SK-N-SH treated with all-trans-retinoic acid at 6 μM for 48 hours (cell line): Measurements from ENCODE around the gene EPHA6.

Experiments used
- ATAC-seq: fragments of 200-7000 bp; cut with Tn5 transposase; 3 replicates; pipeline ENCODE4 v1.9.1; 2020; ENCODE audit warnings: mild to moderate bottlenecking, moderate library complexity
- ARNTL ChIP-seq: fragments of 450-650 bp; formaldehyde crosslinking; IDR thresholded peaks from 2 replicates; pipeline ENCODE4 v1.5.0; 2020; ENCODE audit warnings: low read depth, mild to moderate bottlenecking, moderate library complexity, borderline replicate concordance
- BACH2 ChIP-seq: fragments of 250-450 bp; sonication (Bioruptor Pico); IDR thresholded peaks from 2 replicates; pipeline ENCODE4 v1.9.0; 2021; ENCODE audit warnings: mild to moderate bottlenecking, borderline replicate concordance
- CSDC2 ChIP-seq: fragments of 250-450 bp; sonication (Bioruptor Pico); IDR thresholded peaks from 2 replicates; pipeline ENCODE4 v1.5.0; 2020; ENCODE audit warnings: mild to moderate bottlenecking, moderate library complexity
- ESRRG ChIP-seq: fragments of 250-450 bp; sonication (Bioruptor Pico); IDR thresholded peaks from 2 replicates; pipeline ENCODE4 v1.6.1; 2021; ENCODE audit warnings: mild to moderate bottlenecking
- GLIS3 ChIP-seq: fragments of 250-450 bp; sonication (Bioruptor Pico); IDR thresholded peaks from 2 replicates; pipeline ENCODE4 v1.5.0; 2020; ENCODE audit warnings: mild to moderate bottlenecking, moderate library complexity
- ISL1 ChIP-seq: fragments of 250-450 bp; sonication (Bioruptor Pico); IDR thresholded peaks from 2 replicates; pipeline ENCODE4 v2.1.2; 2022; ENCODE audit warnings: mild to moderate bottlenecking, moderate library complexity
- OSR1 ChIP-seq: fragments of 250-450 bp; sonication (Bioruptor Pico); IDR thresholded peaks from 2 replicates; pipeline ENCODE4 v1.8.0; 2022; ENCODE audit warnings: moderate library complexity, mild to moderate bottlenecking, inconsistent platforms
- POU6F1 ChIP-seq: fragments of 250-450 bp; sonication (Bioruptor Pico); IDR thresholded peaks from 2 replicates; pipeline ENCODE4 v1.8.0; 2021; ENCODE audit warnings: low read depth, mild to moderate bottlenecking, moderate library complexity, borderline replicate concordance
- PPARA ChIP-seq: fragments of 250-450 bp; sonication (Bioruptor Pico); IDR thresholded peaks from 2 replicates; pipeline ENCODE4 v1.5.0; 2020; ENCODE audit warnings: mild to moderate bottlenecking, borderline replicate concordance
- RARB ChIP-seq: fragments of 250-450 bp; sonication (Bioruptor Pico); IDR thresholded peaks from 2 replicates; pipeline ENCODE4 v1.8.0; 2021; ENCODE audit warnings: mild to moderate bottlenecking, moderate library complexity
- SNAI2 ChIP-seq: fragments of 250-450 bp; sonication (Bioruptor Pico); IDR thresholded peaks from 2 replicates; pipeline ENCODE4 v1.5.0; 2020; ENCODE audit warnings: mild to moderate bottlenecking, moderate library complexity
- TCF4 ChIP-seq: fragments of 250-450 bp; sonication (Bioruptor Pico); IDR thresholded peaks from 2 replicates; pipeline ENCODE4 v1.8.0; 2021; ENCODE audit warnings: mild to moderate bottlenecking, moderate library complexity, borderline replicate concordance
- TOX ChIP-seq: fragments of 250-450 bp; sonication (Bioruptor Pico); IDR thresholded peaks from 2 replicates; pipeline ENCODE4 v1.8.0; 2021; ENCODE audit warnings: mild to moderate bottlenecking, moderate library complexity, borderline replicate concordance
- TSHZ2 ChIP-seq: fragments of 250-450 bp; sonication (Bioruptor Pico); IDR thresholded peaks from 2 replicates; pipeline ENCODE4 v1.5.0; 2020; ENCODE audit warnings: mild to moderate bottlenecking, moderate library complexity
- ZC3H10 ChIP-seq: fragments of 250-450 bp; sonication (Bioruptor Pico); IDR thresholded peaks from 2 replicates; pipeline ENCODE4 v1.5.1; 2021; ENCODE audit warnings: mild to moderate bottlenecking, moderate library complexity
- ZFP3 ChIP-seq: fragments of 250-450 bp; sonication (Bioruptor Pico); IDR thresholded peaks from 2 replicates; pipeline ENCODE4 v1.5.0; 2020; ENCODE audit warnings: mild to moderate bottlenecking, moderate library complexity
- ZFP30 ChIP-seq: fragments of 450-650 bp; formaldehyde crosslinking; IDR thresholded peaks from 2 replicates; pipeline ENCODE4 v1.5.0; 2022; ENCODE audit warnings: mild to moderate bottlenecking, moderate library complexity
- ZNF565 ChIP-seq: fragments of 450-650 bp; formaldehyde crosslinking; conservative IDR thresholded peaks from 2 replicates; pipeline ENCODE4 v1.5.0; 2020; ENCODE audit warnings: low read depth, mild to moderate bottlenecking, moderate library complexity
- ZNF70 ChIP-seq: fragments of 450-650 bp; formaldehyde crosslinking; IDR thresholded peaks from 2 replicates; pipeline ENCODE4 v1.5.0; 2020; ENCODE audit warnings: mild to moderate bottlenecking, moderate library complexity
- ZNF8 ChIP-seq: fragments of 450-650 bp; formaldehyde crosslinking; IDR thresholded peaks from 2 replicates; pipeline ENCODE4 v1.5.0; 2020; ENCODE audit warnings: mild to moderate bottlenecking, moderate library complexity
- TF ChIP-seq, protein P1 (sequence below): fragments of 250-450 bp; sonication (Bioruptor Pico); IDR thresholded peaks from 2 replicates; pipeline ENCODE4 v1.5.1; 2021; ENCODE audit warnings: mild to moderate bottlenecking, moderate library complexity
- TF ChIP-seq, protein P2 (sequence below): fragments of 250-450 bp; sonication (Bioruptor Pico); IDR thresholded peaks from 2 replicates; pipeline ENCODE4 v1.8.0; 2020; ENCODE audit warnings: mild to moderate bottlenecking, moderate library complexity, borderline replicate concordance
- TF ChIP-seq, protein P3 (sequence below): fragments of 250-450 bp; sonication (Bioruptor Pico); IDR thresholded peaks from 2 replicates; pipeline ENCODE4 v1.5.1; 2020; ENCODE audit warnings: low read depth, mild to moderate bottlenecking, moderate library complexity

Gene EPHA6

GRCh38 chr3:97699889-97700288, 885.5 kb downstream of the EPHA6 start (continued):
- TF ChIP-seq ZNF565 (CRISPR knock-in tag): no peak
- no peak for TF ChIP-seq GLIS3 (CRISPR knock-in tag)
- no peak for TF ChIP-seq ARNTL
- TF ChIP-seq RARB (CRISPR knock-in tag): no peak
- no peak for TF ChIP-seq ZC3H10 (CRISPR knock-in tag)
- TF ChIP-seq POU6F1: no peak
- TF ChIP-seq ZFP3 (CRISPR knock-in tag): no peak
- no peak for TF ChIP-seq ESRRG (CRISPR knock-in tag)
- no peak for TF ChIP-seq TCF4 (CRISPR knock-in tag)
- TF ChIP-seq ISL1 (CRISPR knock-in tag): no peak

DNA sequence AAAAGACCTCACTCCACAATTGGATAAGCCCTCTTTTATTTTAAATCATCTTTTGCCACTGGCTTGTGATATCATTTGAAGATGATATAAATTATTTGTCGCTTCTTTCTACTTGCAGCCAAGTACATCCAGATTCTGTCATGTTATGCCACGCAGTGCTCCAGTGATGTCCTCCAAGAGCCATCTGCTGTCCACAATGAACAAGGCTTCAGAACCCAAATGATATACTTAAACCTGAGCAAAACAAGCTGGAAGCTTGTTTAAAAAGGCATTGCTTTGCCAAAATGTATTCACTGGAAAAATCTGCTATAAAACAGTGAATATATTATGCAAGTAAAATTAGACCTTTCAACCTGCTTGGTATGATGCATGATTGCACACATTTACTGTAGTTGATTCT, 891.4 kb downstream of the EPHA6 start:
- ATAC-seq: no peak
- no peak for TF ChIP-seq TOX (CRISPR knock-in tag)
- TF ChIP-seq CSDC2 (CRISPR knock-in tag): no peak
- TF ChIP-seq ISL1 (CRISPR knock-in tag): no peak
- no peak for TF ChIP-seq TCF4 (CRISPR knock-in tag)
- TF ChIP-seq OSR1: no peak
- TF ChIP-seq ESRRG (CRISPR knock-in tag): no peak
- TF ChIP-seq, protein P1, sequence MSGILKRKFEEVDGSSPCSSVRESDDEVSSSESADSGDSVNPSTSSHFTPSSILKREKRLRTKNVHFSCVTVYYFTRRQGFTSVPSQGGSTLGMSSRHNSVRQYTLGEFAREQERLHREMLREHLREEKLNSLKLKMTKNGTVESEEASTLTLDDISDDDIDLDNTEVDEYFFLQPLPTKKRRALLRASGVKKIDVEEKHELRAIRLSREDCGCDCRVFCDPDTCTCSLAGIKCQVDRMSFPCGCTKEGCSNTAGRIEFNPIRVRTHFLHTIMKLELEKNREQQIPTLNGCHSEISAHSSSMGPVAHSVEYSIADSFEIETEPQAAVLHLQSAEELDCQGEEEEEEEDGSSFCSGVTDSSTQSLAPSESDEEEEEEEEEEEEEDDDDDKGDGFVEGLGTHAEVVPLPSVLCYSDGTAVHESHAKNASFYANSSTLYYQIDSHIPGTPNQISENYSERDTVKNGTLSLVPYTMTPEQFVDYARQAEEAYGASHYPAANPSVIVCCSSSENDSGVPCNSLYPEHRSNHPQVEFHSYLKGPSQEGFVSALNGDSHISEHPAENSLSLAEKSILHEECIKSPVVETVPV: no peak
- TF ChIP-seq ZNF8 (CRISPR knock-in tag): no peak
- no peak for TF ChIP-seq ARNTL
- TF ChIP-seq ZC3H10 (CRISPR knock-in tag): no peak
- no peak for TF ChIP-seq RARB (CRISPR knock-in tag)
- no peak for TF ChIP-seq ZNF565 (CRISPR knock-in tag)
- no peak for TF ChIP-seq ZFP3 (CRISPR knock-in tag)
- TF ChIP-seq BACH2 (CRISPR knock-in tag): no peak
- no peak for TF ChIP-seq SNAI2 (CRISPR knock-in tag)
- no peak for TF ChIP-seq ZNF70 (CRISPR knock-in tag)
- TF ChIP-seq, protein P2, sequence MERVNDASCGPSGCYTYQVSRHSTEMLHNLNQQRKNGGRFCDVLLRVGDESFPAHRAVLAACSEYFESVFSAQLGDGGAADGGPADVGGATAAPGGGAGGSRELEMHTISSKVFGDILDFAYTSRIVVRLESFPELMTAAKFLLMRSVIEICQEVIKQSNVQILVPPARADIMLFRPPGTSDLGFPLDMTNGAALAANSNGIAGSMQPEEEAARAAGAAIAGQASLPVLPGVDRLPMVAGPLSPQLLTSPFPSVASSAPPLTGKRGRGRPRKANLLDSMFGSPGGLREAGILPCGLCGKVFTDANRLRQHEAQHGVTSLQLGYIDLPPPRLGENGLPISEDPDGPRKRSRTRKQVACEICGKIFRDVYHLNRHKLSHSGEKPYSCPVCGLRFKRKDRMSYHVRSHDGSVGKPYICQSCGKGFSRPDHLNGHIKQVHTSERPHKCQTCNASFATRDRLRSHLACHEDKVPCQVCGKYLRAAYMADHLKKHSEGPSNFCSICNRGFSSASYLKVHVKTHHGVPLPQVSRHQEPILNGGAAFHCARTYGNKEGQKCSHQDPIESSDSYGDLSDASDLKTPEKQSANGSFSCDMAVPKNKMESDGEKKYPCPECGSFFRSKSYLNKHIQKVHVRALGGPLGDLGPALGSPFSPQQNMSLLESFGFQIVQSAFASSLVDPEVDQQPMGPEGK (CRISPR knock-in tag): no peak
- TF ChIP-seq TSHZ2 (CRISPR knock-in tag): no peak

GRCh38 chr3:97706226-97706625, 891.8 kb downstream of the EPHA6 start:
- no peak for TF ChIP-seq ARNTL
- TF ChIP-seq ZFP30 (CRISPR knock-in tag): no peak
- no peak for TF ChIP-seq ZNF70 (CRISPR knock-in tag)
- no peak for TF ChIP-seq GLIS3 (CRISPR knock-in tag)
- TF ChIP-seq ZC3H10 (CRISPR knock-in tag): no peak
- TF ChIP-seq, protein P2 (CRISPR knock-in tag): no peak
- TF ChIP-seq PPARA: no peak
- no peak for TF ChIP-seq ISL1 (CRISPR knock-in tag)
- TF ChIP-seq ESRRG (CRISPR knock-in tag): no peak
- TF ChIP-seq, protein P3, sequence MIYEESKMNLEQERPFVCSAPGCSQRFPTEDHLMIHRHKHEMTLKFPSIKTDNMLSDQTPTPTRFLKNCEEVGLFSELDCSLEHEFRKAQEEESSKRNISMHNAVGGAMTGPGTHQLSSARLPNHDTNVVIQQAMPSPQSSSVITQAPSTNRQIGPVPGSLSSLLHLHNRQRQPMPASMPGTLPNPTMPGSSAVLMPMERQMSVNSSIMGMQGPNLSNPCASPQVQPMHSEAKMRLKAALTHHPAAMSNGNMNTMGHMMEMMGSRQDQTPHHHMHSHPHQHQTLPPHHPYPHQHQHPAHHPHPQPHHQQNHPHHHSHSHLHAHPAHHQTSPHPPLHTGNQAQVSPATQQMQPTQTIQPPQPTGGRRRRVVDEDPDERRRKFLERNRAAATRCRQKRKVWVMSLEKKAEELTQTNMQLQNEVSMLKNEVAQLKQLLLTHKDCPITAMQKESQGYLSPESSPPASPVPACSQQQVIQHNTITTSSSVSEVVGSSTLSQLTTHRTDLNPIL (CRISPR knock-in tag): no peak
- TF ChIP-seq, protein P1: no peak
- no peak for TF ChIP-seq POU6F1
- no peak for ATAC-seq
